HEK293T (cell line): ENCODE measurements around the gene SMR3A.

Experiments
- BHLHE40 ChIP-seq: fragments of 450-650 bp; IDR thresholded peaks from 2 replicates; pipeline ENCODE4 v1.6.1; 2016; ENCODE audit warnings: mild to moderate bottlenecking, moderate library complexity, borderline replicate concordance
- CTBP1 ChIP-seq: fragments of 450-650 bp; IDR thresholded peaks from 2 replicates; pipeline ENCODE4 v1.6.1; 2016; ENCODE audit warnings: borderline replicate concordance
- FOXA1 ChIP-seq: fragments of 450-650 bp; IDR thresholded peaks from 2 replicates; pipeline ENCODE4 v1.6.1; 2016; ENCODE audit warnings: mild to moderate bottlenecking
- FOXM1 ChIP-seq: fragments of 450-650 bp; IDR thresholded peaks from 2 replicates; pipeline ENCODE4 v1.6.1; 2017; ENCODE audit warnings: mild to moderate bottlenecking, borderline replicate concordance
- PKNOX1 ChIP-seq: fragments of 450-650 bp; IDR thresholded peaks from 2 replicates; pipeline ENCODE4 v1.6.1; 2016
- SUZ12 ChIP-seq: fragments of 450-650 bp; IDR thresholded peaks from 2 replicates; pipeline ENCODE4 v1.6.1; 2016; ENCODE audit warnings: mild to moderate bottlenecking

DNA sequence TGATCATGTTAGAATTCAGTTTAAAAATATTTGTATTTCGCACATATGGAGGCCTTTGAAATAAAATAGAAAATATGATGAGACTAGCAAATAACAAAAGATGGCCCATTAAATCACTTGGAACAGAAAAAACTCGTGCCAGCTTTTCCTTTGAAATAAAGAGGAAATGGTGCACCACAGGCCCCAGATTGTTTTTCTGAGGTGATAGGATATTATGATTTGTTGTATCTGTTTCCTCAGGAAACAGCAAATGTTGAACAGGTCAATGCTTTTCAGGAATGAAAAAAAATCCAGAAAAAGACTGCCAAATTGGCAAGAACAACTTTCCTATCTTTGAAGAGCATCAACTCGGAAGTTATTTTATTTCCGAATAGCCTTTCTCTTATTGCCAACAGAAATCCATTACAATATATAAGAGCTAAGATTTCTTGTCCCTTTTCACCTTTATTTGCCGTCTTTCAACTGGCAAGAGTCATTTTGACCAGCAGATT is 22.2 kb downstream of the SMR3A start, which contains the start of gene SMR3B:
- no peak for TF ChIP-seq BHLHE40
- TF ChIP-seq SUZ12, result no peak
- no peak for TF ChIP-seq CTBP1
- TF ChIP-seq FOXA1, result no peak
- no peak for TF ChIP-seq FOXM1
- TF ChIP-seq PKNOX1, result no peak
